OCI-LY3 (cell line): ENCODE results near the gene ARFGAP3.

Source experiments
- EZH2phosphoT487 ChIP-seq: fragments of 200-600 bp; shearing (Covaris generic); IDR thresholded peaks from 2 replicates; pipeline ENCODE4 v1.6.1; 2018; ENCODE audit warnings: antibody characterized with exemption, mixed run types, low read depth
- TF ChIP-seq, protein P1 (sequence below): fragments of 200-600, 300-600 bp; sonication (generic); IDR thresholded peaks from 2 replicates; pipeline ENCODE4 v1.5.1; 2014; ENCODE audit warnings: antibody characterized with exemption, low read length, low read depth

DNA sequence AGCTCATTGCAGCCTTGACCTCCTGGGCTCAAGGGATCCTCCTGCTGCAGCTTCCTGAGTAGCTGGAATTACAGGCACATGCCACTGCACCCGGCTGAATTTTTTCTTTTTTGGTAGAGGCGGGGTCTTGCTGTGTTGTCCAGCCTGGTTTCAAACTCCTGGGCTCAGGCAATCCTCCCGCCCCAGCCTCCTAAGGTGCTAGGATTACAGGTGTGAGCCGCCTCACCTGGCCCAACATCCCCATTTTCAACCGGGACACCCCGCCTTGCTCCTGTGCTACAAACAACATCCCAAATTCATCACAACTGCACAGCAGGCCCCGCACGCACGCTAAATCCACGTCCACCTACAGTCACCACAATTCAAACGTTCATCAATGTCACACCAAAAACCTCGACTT is 61.0 kb downstream of the ARFGAP3 start:
- TF ChIP-seq, protein P1, sequence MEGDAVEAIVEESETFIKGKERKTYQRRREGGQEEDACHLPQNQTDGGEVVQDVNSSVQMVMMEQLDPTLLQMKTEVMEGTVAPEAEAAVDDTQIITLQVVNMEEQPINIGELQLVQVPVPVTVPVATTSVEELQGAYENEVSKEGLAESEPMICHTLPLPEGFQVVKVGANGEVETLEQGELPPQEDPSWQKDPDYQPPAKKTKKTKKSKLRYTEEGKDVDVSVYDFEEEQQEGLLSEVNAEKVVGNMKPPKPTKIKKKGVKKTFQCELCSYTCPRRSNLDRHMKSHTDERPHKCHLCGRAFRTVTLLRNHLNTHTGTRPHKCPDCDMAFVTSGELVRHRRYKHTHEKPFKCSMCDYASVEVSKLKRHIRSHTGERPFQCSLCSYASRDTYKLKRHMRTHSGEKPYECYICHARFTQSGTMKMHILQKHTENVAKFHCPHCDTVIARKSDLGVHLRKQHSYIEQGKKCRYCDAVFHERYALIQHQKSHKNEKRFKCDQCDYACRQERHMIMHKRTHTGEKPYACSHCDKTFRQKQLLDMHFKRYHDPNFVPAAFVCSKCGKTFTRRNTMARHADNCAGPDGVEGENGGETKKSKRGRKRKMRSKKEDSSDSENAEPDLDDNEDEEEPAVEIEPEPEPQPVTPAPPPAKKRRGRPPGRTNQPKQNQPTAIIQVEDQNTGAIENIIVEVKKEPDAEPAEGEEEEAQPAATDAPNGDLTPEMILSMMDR = no peak
- no peak for TF ChIP-seq EZH2phosphoT487
